Ecto neural progenitor cell (in vitro differentiated cells): Measurements from ENCODE around the gene UBE2D2.
"Not testable (repeated sequence)": the region's sequence is repeated elsewhere in the genome, so short reads cannot be mapped to it uniquely, and the experiment has no call there.

Experiments used
- DNase-seq: peaks from one replicate; pipeline ENCODE4 v3.0.0-alpha.2; 2018; ENCODE audit warnings: low spot score

Gene UBE2D2

DNA sequence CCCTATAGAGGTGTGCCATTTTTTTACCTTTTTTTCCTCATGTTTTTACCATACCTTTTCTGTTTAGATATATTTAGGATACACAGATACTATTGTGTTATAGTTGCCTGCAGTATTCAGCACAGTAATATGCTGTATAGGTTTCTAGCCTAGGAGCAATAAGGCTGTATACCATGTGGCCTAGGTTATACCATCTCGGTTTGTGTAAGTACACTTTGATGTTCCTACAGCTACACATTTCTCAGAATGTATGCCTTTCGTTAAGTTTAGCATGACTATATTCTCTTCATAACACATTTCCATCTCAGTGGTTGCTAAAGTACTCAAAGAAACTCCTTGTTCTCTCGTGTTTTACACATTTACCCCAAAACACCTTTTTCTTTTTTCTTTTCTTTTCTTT, 23.0 kb downstream of the UBE2D2 start:
- DNase-seq: no peak

DNA sequence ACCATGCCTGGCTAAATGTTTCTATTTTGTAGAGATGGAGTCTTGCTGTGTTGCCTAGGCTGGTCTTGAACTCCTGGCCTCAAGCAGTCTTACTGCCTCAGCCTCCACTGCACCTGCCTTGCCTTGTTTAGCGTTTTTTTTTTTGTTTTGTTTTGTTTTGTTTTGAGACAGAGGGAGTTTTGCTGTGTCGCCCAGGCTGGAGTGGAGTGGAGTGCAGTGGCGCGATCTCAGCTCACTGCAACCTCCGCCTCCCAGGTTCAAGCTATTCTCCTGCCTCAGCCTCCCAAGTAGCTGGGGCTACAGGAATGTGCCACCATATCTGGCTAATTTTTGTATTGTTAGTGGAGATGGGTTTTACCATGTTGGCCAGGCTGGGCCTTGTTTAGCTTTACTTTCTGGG, 27.0 kb downstream of the UBE2D2 start:
- DNase-seq: not testable (repeated sequence)

DNA sequence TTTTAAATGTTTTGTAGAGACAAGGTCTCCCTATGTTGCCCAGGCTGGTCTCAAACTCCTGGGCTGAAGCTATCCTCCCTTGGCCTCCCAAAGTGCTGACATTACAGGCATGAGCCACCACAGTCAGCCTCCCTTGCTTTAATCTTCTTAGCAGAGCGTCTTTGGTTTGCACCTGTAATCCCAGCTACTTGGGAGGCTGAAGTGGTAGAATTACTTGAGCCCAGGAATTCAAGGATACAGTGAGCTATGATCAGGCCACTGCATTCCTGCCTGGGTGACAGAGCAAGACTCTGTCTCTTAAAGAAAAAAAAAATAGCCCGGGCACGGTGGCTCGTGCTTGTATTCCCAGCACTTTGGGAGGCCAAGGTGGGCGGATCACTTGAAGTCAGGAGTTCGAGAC, 27.8 kb downstream of the UBE2D2 start:
- DNase-seq: no peak

DNA sequence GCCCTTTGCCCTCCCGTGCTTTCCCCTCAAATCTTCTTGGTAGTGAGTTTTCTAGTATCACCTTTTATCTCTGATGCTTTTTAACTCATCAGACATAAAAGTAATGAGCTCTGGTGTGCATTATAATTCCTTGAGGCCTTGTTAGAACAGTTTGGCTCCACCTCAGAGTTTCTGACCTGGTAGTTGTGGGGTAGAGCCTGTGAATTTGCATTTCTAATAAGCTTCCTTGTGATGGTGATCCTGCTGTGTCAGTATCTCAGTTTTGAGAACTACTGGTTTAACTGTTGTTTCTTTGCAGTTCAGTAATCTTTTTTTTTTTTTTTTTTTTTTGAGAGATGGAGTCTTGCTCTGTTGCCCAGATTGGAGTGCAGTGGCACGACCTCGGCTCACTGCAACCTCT, 31.1 kb downstream of the UBE2D2 start:
- no peak for DNase-seq

DNA sequence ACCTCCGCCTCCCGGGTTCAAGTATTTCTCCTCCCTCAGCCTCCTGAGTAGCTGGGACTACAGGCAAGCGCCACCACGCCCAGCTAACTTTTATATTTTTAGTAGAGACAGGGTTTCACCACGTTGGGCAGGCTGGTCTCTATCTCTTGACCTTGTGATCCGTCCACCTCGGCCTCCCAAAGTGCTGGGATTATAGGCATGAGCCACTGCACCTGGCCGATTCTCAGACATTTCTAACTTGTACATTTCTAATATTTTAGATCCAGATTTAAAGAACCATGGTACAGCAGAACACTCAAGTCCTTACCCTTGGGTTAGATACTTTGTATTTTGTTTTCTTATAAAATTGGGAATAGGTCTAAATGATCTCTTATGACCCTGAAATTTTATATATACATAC, 31.9 kb downstream of the UBE2D2 start:
- DNase-seq: not testable (repeated sequence)

DNA sequence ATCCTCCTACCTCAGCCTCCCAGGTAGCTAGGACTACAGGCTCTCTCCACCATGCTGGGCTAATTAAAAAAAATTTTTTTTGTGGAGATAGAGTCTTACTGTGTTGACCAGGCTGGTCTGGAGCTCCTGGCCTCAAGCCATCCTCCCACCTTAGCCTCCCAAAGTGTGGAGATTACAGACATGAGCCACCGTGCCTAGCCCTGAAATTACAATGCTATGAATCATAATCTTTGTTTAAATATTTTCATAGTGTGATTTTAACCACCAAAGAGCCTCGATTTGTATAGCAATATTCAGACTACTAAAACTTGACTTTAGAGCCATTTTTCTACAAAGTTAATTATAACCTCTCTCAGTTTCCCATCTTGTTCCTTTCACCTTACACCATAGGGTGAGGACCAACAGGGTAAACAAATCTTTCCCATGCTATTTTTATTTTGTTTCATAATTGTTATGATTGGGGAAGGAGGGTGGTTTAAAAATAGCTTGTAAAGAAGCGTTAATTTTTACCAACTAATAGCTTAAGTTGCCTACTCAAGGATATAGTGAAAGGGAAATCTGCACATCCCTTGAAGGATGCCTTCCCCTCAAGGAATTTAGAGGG, 32.7 kb downstream of the UBE2D2 start:
- no peak for DNase-seq

DNA sequence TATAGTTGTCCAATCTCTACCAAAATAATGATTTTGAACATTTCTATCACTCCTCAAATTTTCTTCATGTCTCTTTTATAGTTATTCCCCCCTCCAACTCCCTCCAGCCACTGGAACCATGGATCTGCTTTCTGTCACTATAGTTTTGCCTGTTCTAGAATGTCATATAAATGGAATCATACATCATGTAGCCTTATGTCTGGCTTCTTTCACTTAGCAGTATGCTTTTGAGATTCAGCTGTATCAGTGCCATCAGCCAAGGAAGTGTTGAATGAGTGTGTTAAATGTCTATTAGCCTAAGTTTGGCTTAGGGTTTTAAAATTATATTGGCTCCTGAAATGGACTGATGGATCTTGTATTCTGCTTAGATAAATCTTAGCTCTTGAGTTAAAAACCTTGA, 36.0 kb downstream of the UBE2D2 start:
- DNase-seq: no peak

DNA sequence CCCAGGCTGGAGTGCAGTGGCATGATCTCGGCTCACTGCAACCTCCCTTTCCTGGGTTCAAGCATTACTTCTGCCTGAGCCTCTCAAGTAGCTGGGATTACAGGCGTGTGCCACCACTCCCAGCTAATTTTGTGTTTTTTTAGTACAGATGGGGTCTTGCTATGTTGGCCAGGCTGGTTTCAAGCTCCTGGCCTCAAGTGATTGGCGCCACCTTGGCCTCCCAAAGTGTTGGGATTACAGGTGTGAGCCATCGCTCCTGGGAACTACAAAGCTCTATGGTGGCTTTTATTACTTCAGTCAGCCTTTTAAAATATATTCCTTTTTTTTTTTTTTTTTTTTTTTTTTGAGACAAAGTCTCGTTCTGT, 37.4 kb downstream of the UBE2D2 start:
- DNase-seq: not testable (repeated sequence)

DNA sequence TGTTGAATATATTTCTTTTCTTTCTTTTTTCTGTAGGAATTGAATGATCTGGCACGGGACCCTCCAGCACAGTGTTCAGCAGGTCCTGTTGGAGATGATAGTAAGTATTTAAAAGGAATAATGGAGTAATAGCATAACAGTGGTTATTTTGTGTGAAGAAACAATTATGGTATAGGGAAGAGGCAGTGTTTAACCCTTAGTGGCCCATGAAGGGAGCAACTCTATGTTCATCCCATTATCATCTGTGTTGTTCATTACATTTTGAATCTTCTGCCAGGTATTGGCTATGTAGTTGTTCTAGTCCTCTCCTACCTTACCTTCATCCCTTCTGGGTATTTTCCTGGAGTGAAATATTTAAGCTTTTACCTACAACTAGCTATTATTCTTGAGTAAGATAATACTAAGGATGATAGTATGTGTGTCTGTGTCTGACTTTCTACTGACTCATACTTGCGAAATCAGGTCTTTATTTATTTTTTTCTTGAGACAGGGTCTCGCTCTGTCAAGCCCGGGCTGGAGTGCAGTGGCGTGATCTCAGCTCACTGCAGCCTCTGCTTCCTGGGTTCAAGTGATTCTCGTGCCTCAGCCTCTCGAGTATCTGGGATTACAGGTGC, 39.3 kb downstream of the UBE2D2 start:
- no peak for DNase-seq

DNA sequence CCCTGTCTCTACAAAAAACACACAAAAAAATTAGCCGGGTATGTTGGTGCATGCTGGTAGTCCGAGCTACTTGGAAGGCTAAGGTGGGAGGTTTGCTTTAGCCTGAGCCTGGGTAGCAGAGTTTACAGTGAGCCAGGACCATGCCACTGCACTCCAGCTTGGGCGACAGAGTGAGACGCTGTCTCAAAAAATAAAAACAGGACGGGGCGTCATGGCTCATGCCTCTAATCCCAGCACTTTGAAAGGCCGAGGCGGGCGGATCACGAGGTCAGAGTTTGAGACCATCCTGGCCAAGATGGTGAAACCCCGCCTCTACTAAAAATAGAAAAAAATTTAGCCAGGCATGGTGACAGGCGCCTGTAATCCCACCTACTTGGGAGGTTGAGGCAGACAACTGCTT, 40.3 kb downstream of the UBE2D2 start:
- DNase-seq: no peak

DNA sequence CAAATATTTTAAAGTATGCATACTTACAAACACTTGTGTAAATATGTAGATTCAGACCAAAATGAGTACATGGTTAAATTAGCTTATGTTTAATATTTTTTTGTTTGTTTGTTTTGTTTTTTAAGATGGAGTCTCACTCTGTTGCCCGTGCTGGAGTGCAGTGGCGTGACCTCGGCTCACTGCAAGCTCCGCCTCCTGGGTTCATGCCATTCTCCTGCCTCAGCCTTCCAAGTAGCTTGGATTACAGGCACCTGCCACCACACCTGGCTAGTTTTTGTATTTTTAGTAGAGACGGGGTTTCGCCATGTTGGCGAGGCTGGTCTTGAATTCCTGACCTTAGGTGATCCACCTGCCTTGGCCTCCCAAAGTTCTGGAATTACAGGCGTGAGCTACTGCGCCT, 40.8 kb downstream of the UBE2D2 start:
- DNase-seq: not testable (repeated sequence)

DNA sequence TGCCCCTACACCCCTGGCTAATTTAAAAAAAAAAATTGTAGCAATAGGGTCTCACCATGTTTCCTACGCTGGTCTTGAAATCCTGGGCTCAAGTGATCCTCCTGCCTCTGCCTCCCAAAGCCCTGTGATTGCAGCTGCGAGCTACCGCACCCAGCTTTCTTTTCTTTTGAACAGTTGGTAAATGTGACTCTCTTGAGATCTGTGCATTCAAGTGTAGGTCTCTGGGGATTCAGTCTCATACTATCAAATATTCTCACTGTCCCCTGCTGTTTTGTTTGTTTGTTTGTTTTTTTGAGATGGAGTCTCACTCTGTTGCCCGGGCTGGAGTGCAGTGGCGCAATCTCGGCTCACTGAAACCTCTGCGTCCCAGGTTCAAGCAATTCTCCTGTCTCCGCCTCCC, 44.7 kb downstream of the UBE2D2 start:
- DNase-seq: no peak

DNA sequence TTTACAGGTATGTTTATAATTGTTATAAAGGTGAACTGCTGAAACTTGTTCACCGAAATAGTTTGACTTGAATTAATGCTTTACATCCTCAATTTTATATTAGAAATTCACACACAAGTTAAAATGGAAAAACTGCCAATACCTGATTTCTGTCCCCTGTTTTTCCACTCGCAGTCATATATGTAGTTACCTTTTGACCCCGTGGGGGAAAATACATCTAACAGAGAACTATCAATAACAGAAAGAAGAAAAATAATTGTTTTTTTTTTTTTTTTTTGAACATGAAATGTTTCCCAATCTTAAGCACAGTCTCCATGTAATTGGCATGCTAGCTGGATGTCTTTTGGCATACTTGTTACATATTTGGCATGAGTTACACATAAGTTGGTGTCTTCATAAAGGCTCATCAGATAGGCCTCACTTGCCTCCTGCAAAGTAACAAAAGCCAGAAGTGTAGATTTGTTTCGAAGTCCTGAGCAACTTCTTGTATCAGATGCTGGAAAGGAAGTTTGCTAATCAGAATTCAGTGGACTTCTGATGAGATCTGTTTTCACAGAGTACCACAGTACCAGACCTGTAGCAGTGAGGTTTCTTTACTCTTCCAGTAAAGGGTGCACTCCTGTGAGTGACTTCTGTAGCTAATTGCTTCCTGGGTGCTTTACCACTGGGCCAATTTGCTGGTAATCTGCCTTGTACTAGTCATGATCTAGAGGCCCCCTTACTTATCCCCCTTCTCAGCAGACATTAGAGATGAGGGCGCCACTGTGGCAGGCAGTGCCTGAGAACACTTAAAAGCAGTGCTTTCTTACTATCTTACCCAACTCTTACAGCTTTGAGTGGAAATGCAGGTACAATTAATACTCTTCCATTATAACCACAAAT, 50.8 kb downstream of the UBE2D2 start:
- DNase-seq: no peak

DNA sequence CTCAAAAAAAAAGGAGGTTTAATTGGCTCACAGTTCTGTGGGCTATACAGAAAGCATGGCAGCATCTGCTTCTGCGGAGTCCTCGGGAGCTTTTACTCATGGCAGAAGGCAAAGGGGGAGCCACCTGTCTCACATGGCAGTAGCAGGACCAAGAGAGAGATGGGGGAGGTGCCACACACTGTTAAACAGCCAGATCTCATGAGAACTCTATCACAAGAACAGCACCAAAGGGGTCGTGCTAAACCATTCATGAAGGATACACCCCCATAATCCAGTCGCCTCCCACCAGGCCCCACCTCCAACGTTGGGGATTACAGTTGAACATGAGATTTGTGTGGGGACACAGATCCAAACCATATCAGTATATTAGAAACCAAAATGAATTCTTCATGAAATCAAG, 58.7 kb downstream of the UBE2D2 start:
- no peak for DNase-seq

DNA sequence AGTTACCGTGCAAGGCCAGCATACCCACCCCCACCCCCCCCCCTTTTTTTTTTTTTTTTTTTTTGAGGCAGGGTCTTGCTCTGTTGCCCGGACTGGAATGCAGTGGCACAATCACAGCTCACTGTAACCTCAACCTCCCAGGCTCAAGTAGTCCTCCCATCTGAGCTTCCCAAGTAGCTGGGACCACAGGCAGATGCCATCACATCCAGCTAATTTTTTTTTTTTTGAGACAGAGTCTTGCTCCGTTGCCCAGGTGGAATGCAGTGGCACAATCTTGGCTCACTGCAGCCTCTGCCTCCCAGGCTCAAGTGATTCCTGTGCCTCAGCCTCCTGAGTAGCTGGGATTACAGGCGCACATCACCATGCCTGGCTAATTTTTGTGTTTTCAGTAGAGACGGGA, 64.3 kb downstream of the UBE2D2 start:
- DNase-seq: not testable (repeated sequence)

DNA sequence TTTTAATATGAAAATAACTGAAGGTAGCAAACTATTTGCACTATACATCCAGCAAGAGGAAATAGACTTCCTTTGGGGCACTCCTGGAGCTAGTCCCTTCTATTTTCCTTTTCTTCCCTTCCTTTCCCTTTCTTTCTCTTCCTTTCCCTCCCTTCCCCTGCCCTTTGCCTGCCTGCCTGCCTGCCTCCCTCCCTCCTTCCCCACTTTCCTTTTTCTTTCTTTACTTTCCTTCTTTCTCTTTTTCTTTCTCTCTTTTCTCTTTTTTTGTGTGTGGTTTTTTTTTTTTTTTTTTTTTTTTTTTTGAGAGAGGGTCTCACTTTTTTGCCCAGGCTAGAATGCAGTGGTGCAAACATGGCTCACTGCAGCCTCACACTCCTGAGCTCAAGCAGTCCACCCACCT, 69.7 kb downstream of the UBE2D2 start:
- no peak for DNase-seq

DNA sequence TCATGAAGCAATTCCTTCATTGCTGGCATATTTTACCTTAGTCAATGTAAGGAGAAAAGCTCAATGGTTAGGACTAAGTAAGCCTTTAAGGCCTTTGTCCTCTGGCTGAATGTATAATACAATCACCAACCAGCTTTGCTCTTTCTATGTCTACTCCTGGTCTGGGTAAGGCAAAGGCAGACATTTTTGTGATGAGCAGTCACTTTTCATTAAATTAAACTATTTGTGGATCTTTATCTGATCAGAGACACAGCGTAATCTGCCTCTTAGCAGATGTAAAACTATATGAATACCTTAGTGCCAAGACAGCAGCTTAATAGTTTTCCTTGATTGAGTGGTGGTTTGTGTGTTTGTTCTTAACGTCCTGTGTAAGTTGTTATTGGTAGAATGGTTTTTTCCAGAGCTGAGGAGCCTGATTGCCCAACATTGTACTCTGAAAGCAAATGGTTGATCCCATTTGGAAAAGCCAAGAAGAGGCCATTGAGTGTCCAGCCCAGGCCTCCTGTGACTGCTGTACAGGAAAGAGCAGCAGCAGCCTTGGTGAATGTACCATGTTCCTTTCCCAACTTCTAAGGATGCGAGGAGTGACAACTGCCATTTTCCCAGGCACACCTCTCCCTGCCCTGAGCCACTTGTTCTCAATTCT, 70.5 kb downstream of the UBE2D2 start:
- DNase-seq: no peak

DNA sequence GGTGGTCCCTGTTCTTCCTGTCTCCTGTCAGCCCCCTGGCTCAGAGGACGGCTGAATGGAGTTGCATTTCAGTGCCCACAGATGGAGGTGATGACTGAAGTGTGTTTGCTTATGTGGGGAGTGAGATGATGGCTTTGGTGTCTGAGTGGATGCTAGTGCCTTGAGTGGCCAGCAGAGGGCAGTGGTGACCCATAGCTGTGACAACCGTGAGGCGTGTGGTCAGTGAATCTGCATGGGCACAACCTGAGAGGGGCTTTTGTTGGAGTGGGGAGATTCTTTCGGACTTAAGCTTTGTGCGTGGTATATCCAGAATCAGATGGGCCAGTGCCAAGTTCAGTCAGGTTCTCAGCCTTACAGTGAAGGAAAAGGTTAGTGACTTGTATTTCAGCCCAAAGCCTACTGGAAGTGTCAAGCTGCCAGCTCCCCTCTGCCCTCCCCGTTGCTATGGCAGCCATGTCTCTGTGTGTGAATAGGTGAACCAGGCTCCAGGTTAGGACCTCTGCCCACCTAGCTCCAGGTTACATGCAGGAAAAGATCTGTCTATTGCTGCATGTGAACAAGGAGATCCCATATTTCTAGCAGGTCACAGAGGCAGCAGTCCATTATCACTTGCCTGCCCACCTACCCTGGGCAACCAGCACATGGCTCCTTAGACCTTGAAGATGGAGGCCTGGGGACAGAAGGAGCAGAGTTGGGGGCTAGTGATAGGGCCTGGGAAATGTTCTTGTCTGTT, 72.3 kb downstream of the UBE2D2 start:
- peak; percentile 86 for DNase-seq

DNA sequence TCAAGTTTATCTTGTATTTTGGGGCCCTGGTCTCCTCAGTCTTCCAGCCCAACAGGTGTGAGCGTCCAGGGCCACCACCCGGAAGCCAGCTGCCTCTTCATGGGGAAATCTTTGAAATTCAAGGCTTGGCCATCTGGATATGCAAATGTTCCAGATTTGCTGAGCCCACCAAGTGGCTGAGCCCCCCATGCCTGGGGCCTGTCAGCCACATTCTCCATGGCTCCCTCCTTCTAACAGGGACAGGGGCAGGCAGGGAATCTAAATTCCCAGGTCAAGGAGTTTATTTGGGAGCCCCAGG, 72.8 kb downstream of the UBE2D2 start:
- no peak for DNase-seq

DNA sequence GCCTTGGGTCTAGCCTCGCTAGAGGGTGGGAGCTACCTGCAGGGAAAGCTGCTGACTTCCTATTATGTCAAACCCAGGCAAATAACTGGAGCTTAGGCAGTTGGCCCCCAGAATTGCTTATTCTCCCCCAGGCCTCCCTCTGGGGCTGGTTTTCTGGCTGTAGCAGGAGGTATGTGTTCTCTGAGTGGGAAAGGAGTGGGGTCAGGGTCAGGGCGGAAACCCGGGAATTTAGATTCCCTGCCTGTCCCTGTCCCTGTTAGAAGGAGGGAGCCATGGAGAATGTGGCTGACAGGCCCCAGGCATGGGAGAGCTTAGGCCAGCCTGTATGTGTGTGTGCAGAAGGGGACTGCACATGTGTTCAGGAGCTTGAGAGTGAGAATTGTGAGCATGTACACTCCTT, 73.4 kb downstream of the UBE2D2 start:
- no peak for DNase-seq

DNA sequence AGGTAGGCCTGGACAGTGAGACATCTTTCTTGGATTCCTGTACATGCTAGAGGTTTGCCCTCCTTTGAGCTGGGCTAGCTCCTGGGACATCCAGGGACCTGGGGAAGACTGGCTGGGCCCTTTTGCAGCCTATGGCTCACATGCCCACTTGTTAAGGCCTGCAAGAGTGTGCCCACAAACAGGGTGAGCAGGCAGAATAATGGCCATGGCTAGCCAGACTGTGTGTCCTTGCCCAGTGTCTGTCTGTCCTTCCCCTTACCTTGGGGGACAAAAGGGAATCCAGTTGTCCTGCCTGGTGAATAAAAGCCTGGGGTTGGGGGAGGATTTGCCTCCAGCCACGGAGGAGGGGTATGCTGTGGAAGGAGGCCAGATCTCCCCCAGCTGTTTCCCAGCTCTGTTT, 74.1 kb downstream of the UBE2D2 start:
- no peak for DNase-seq

DNA sequence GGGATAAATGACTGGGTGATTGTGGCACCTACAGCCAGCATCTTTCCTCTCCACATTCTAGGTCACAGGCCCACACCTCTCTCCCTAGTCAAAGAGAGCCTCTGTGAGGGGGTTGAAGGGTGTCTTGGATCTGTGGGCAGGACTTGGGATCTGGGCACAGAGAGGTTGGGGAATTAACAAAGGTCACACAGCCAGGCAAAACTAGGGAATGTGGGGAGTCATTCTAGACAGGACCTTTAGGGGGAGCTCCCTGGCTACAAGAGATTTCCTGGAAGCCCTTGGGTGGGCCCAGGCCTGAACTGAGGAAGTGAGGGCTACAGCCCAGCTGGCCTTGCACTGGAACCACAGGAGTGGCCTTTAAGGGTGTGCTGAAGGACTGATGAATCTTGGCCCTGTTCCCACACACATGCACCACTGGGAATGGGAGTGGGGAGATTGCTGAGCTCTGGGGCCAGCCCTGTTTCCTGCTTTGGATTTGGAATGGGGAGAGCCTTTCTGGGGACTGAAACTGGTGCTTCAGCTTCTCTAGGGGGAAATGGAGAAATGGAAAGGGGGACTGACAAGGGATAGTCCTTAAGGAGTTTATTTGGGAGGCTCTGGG, 74.6 kb downstream of the UBE2D2 start:
- peak; percentile 58 for DNase-seq
